B cell (primary cell): ENCODE data around the gene BICDL1. TPM values are rescaled to one million over a fixed set of nuclear protein-coding genes. Genes with fewer than 3 reads are reported as not detected.

Experiments
- ATAC-seq: fragments of 200-7000 bp; cut with Tn5 transposase; one replicate; pipeline ENCODE4 v1.10.0; 2021; ENCODE audit warnings: low read depth, mild to moderate bottlenecking, moderate number of reproducible peaks, moderate library complexity
- CTCF ChIA-PET: fragments of 350-600 bp; sonication (Branson Sonifier 250); formaldehyde crosslinking; loops from one replicate; lab custom pipeline; 2021; ENCODE audit warnings: antibody characterized with exemption, inconsistent platforms; lab: Charles Lee
- POLR2A ChIA-PET: fragments of 350-600 bp; sonication (Branson Sonifier 250); formaldehyde crosslinking; loops from one replicate; lab custom pipeline; 2021; ENCODE audit warnings: antibody characterized with exemption; lab: Charles Lee
- DNase-seq: peaks from one replicate; pipeline ENCODE4 v3.0.0; 2013
- H2AFZ ChIP-seq: 2 replicates; pipeline ENCODE4 v1.6.1; 2012; ENCODE audit warnings: mild to moderate bottlenecking, low read depth, low read length; ENCODE audit not compliant: insufficient read depth, poor library complexity, severe bottlenecking
- H3K27ac ChIP-seq, 2 donors: 1 replicate in 1 of 2; 2 replicates in 1 of 2; pipeline ENCODE4 v1.5.1; 2012 to 2013; ENCODE audit warnings: low read length in 2 of 2, mild to moderate bottlenecking in 2 of 2, moderate library complexity in 1 of 2
- H3K27me3 ChIP-seq, 4 experiments: fragments of 200-600 bp in 1 of 4; sonication (generic) in 1 of 4; replicated peaks in 1 of 4; 1 replicate in 2 of 4; 2 replicates in 2 of 4; pipeline versions ENCODE4 v1.6.1 to v1.7.0; 2013 to 2016; ENCODE audit warnings: low read length in 3 of 4, mild to moderate bottlenecking in 2 of 4, mixed read lengths in 1 of 4, moderate library complexity in 1 of 4; ENCODE audit not compliant: insufficient read depth in 4 of 4, control insufficient read depth in 3 of 4; ENCODE audit errors: control extremely low read depth in 1 of 4
- H3K36me3 ChIP-seq, 2 experiments: replicated peaks in 1 of 2; 1 replicate in 1 of 2; 2 replicates in 1 of 2; pipeline versions ENCODE4 v1.6.1 to v1.7.1; 2013; ENCODE audit warnings: low read length in 1 of 2; ENCODE audit not compliant: insufficient read depth in 2 of 2, control insufficient read depth in 1 of 2; ENCODE audit errors: control extremely low read depth in 1 of 2, extremely low read depth in 1 of 2
- H3K4me1 ChIP-seq, 2 donors: fragments of 200-600 bp in 1 of 2; sonication (generic) in 1 of 2; 1 replicate in 1 of 2; 2 replicates in 1 of 2; pipeline versions ENCODE4 v1.5.1 to v1.6.1; 2013 to 2017; ENCODE audit warnings: low read length in 2 of 2; ENCODE audit not compliant: control insufficient read depth in 2 of 2, insufficient read depth in 2 of 2
- H3K4me2 ChIP-seq: replicated peaks from 2 replicates; pipeline ENCODE3; 2012; ENCODE audit warnings: mild to moderate bottlenecking, low read depth, low read length; ENCODE audit not compliant: poor library complexity, severe bottlenecking
- H3K4me3 ChIP-seq, 5 experiments: fragments of 200-600 bp in 1 of 5; sonication (generic) in 1 of 5; 1 replicate in 3 of 5; 2 replicates in 2 of 5; pipeline versions ENCODE4 v1.5.1 to v1.7.0; 2011 to 2016; ENCODE audit warnings: low read length in 4 of 5, mild to moderate bottlenecking in 4 of 5, low read depth in 2 of 5, control low read depth in 1 of 5, moderate library complexity in 1 of 5; ENCODE audit not compliant: insufficient read depth in 1 of 5; ENCODE audit errors: control extremely low read depth in 1 of 5, extremely low read depth in 1 of 5
- H3K79me2 ChIP-seq: fragments of 200-600 bp; sonication (generic); one replicate; pipeline ENCODE4 v1.6.0; 2016; ENCODE audit warnings: low read length; ENCODE audit not compliant: control insufficient read depth, insufficient read depth
- H3K9ac ChIP-seq: fragments of 200-600 bp; sonication (generic); 2 replicates; pipeline ENCODE4 v1.6.1; 2017; ENCODE audit warnings: mild to moderate bottlenecking, low read length, moderate library complexity
- H3K9me3 ChIP-seq, 3 donors: one replicate each; pipeline versions ENCODE4 v1.6.1 to v1.7.1; 2013; ENCODE audit warnings: low read length in 2 of 3; ENCODE audit not compliant: control insufficient read depth in 2 of 3, insufficient read depth in 1 of 3; ENCODE audit errors: control extremely low read depth in 1 of 3
- H4K20me1 ChIP-seq: 2 replicates; pipeline ENCODE4 v1.6.0; 2012; ENCODE audit warnings: mild to moderate bottlenecking, low read length; ENCODE audit not compliant: insufficient read depth, control insufficient read depth, poor library complexity, severe bottlenecking
- H3K27ac Mint-ChIP-seq: one replicate; pipeline ENCODE4 v1.8.0; 2021; ENCODE audit warnings: mixed read lengths
- H3K27me3 Mint-ChIP-seq: one replicate; pipeline ENCODE4 v1.8.0; 2021; ENCODE audit warnings: mixed read lengths
- H3K4me1 Mint-ChIP-seq: one replicate; pipeline ENCODE4 v1.8.0; 2021; ENCODE audit warnings: mixed read lengths
- H3K4me3 Mint-ChIP-seq: one replicate; pipeline ENCODE4 v1.8.0; 2021; ENCODE audit warnings: mixed read lengths
- H3K9me3 Mint-ChIP-seq: one replicate; pipeline ENCODE4 v1.8.0; 2022; ENCODE audit warnings: mixed read lengths; ENCODE audit not compliant: insufficient read depth
- CTCF ChIP-seq: fragments of 200-600 bp; IDR thresholded peaks from one replicate; pipeline ENCODE4 v1.8.0; 2022; ENCODE audit warnings: antibody characterized with exemption, mild to moderate bottlenecking
- EZH2 ChIP-seq: IDR thresholded peaks from 2 replicates; pipeline ENCODE4 v1.6.1; 2012; ENCODE audit warnings: borderline replicate concordance, low read depth, mild to moderate bottlenecking, moderate library complexity, low read length; ENCODE audit not compliant: insufficient read depth, poor library complexity, severe bottlenecking
- WGBS: methylation state at CpG from one replicate; pipeline ENCODE4 v1.1.5; 2013; ENCODE audit warnings: missing lambda C conversion rate; ENCODE audit not compliant: insufficient coverage; 5-methylcytosine and 5-hydroxymethylcytosine counted together
- intact Hi-C: fragments of 100-400 bp; cut with micrococcal nuclease; formaldehyde crosslinking; loops from one replicate; pipeline ENCODE4 v1.10.0; 2022
- polyA plus RNA-seq: library from polyadenylated mRNA; depleted of rRNA; stranded (reverse); fragments of >200 nt; gene quantifications from 2 replicates; pipeline ENCODE4 v1.2.3, GENCODE V29; 2012
- total RNA-seq, 2 donors: library from RNA; stranded (reverse); fragments of 120-200 nt in 1 of 2; gene quantifications; 1 replicate in 1 of 2; 2 replicates in 1 of 2; pipeline versions ENCODE4 v1.2.3 to v1.2.4, GENCODE V29; 2013 to 2022

BICDL1 gene
- total and polyA plus RNA-seq, 2 donors (not counting 1 experiment from before 2014, with no cell fraction given), result 15.6 to 41.5 TPM

- no peak overlapping the region for H2AFZ ChIP-seq
- H4K20me1 ChIP-seq, result no peaks in the 10 kb centered on the region
- POLR2A ChIA-PET, result interaction anchor here (0.7 kb wide), 1 partner anchor 144 kb away, joined by 5 read pairs; no protein-coding TSS in a partner anchor
- H3K27ac Mint-ChIP-seq, result no peak overlapping the region
- H3K4me1 ChIP-seq, result no peaks in the 10 kb centered on the region
- H3K79me2 ChIP-seq, result no peaks in the 10 kb centered on the region
- H3K27ac ChIP-seq, result no peak overlapping the region
- H3K36me3 ChIP-seq, result no peaks in the 10 kb centered on the region
- no peaks in the 10 kb centered on the region for H3K9me3 Mint-ChIP-seq
- no peak overlapping the region for H3K4me3 ChIP-seq
- CTCF ChIA-PET, result no interaction called here
- ATAC-seq (no peak), DNase-seq (no peak)
- H3K4me3 Mint-ChIP-seq, result no peak overlapping the region
- WGBS, result 91% methylated on average over 6 of the region's 6 CpGs
- H3K27me3 ChIP-seq, result peaks cover 0 to 3% (median 0%) of the 10 kb centered on the region in 4 experiments
- no peak overlapping the region for H3K9ac ChIP-seq
- no peaks in the 10 kb centered on the region for H3K4me1 Mint-ChIP-seq
- H3K27me3 Mint-ChIP-seq, result peaks cover 14% of the 10 kb centered on the region
- TF ChIP-seq CTCF, result no peak
- no peak for TF ChIP-seq EZH2
- intact Hi-C loops, result no loop called here
- no peak overlapping the region for H3K4me2 ChIP-seq
- no peaks in the 10 kb centered on the region for H3K9me3 ChIP-seq
These were observed 42.8 kb upstream of the BICDL1 start for GRCh38 chr12:119946213-119946612.

- Histone ChIP-seq H3K27ac (no peak overlapping the region), H4K20me1 (no peaks in the 10 kb centered on the region), H3K9me3 (no peaks in the 10 kb centered on the region), H3K9ac (no peak overlapping the region), H2AFZ (no peak overlapping the region), H3K4me3 (no peak overlapping the region), H3K79me2 (no peaks in the 10 kb centered on the region), H3K36me3 (no peaks in the 10 kb centered on the region), H3K4me1 (no peaks in the 10 kb centered on the region), H3K4me2 (no peak overlapping the region), H3K27me3 (peaks cover 0 to 3% (median 0%) of the 10 kb centered on the region in 4 experiments)
- Mint-ChIP-seq H3K9me3 (no peaks in the 10 kb centered on the region), H3K27ac (no peak overlapping the region), H3K27me3 (peaks cover 16% of the 10 kb centered on the region), H3K4me1 (no peaks in the 10 kb centered on the region), H3K4me3 (no peak overlapping the region)
- ATAC-seq, result no peak
- 76% methylated on average over 10 of the region's 10 CpGs for WGBS
- intact Hi-C loops, result no loop called here
- no peak for DNase-seq
- TF ChIP-seq CTCF (no peak), EZH2 (no peak)
- CTCF ChIA-PET, result interaction anchor here (1.5 to 2.2 kb wide), 2 partner anchors 8 to 10 kb away, joined by 8 to 11 read pairs; no protein-coding TSS in a partner anchor
- POLR2A ChIA-PET, result no interaction called here
These were observed 39.9 kb upstream of the BICDL1 start for GRCh38 chr12:119949145-119949544.
